Stimulated activated CD8-positive, alpha-beta memory T cell treated with anti-CD3 and anti-CD28 coated beads, Interleukin-15, amount 100 ng/mL, for 1 hour (primary cell): Measurements from ENCODE around the gene PTPRD.
"Not testable (repeated sequence)": the region's sequence is repeated elsewhere in the genome, so short reads cannot be mapped to it uniquely, and the experiment has no call there.

Source experiments
- DNase-seq: peaks from one replicate; pipeline ENCODE4 v3.0.0-alpha.2; 2020; ENCODE audit warnings: low read depth

PTPRD gene

DNA sequence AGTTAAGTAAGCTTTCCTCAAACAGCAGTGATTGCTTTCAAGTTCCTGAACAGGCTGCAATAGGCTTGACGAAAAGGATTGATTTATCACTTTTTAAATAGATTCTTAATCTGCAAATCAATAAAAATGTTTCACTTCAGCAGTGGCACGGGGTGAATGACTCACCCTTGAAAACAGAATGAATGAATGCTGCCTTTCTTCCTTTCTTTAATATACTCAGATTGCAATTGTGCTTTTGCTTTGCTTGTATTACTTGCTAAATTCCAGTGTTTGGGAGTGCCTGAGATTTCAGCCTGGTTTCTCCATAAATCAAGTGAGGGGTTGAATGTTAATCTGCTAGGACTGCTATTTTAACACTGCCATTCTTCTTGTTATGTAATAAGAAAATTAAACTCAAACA is 1293.8 kb downstream of the PTPRD start:
- DNase-seq, result no peak

DNA sequence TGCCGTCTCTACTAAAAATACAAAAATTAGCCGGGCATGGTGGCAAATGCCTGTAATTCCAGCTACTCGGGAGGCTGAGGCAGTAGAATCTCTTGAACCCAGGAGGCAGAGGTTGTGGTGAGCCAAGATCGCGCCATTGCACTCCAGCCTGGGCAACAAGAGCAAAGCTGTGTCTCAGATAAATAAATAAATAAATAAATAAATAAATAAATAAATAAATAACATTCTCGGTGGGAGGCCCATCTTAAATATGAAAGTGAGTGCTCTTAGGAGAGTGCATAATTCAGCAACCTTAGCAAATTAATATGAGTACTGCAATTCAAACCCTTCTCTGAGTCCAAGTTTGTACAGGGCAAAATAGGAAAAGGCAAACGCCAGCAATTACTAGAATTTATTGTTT is 1302.1 kb downstream of the PTPRD start:
- not testable (repeated sequence) for DNase-seq

DNA sequence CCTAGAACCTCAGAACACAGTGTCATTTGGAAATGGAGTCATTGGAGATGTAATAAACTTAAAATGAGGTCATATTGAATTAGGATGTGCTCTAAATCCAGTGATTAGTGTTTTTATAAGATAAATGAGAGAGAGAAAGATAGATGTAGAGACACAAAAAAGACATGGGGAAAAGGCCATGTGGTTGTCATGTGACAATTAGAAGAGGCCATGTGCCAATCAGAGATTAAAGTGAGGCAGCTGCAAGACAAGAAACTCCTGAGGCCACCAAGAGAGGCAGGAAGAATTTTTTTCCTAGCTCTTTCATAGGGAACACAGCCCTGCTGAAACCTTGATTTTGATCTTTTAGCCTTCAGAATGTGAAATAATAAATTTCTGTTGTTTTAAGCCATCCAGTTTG is 1307.2 kb downstream of the PTPRD start:
- no peak for DNase-seq

DNA sequence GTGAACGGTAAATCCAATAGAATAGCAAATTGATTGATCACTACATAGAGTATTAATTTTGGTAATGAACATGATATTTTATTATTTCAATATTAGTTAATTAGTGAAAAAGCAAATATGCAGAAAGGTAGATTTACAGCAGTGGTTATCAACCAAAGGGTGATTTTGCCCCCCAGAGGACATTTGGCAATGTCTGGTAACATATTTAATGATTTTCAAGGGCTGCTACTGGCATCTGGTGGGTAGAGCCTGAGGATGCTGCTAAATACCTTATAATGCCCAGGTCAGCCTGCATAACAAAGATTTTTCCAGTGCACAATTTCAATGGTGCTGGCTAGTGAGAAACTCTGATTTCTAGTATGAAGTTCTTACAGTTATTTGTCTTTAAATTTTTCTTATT is 1313.7 kb downstream of the PTPRD start:
- no peak for DNase-seq

DNA sequence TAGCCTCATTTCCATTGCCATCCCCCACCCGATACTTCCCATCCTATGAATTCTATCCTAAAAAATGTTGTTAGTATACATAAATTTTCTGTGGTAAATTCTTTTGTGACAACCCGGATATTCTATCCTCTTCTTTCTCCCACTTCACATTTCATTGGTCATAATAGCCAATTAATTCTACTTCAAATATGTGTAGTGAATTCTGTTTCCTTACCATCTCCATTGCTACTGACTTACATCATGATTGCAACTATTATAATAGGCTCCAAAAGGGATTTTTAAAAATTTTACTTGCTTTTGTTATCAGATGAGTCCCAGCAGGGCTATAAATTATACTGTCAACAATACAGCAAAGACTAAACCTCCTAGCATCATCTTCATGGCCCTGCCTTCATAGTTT is 1326.8 kb downstream of the PTPRD start:
- no peak for DNase-seq

GRCh38 chr9:9284201-9284600 is 1328.6 kb downstream of the PTPRD start:
- no peak for DNase-seq

DNA sequence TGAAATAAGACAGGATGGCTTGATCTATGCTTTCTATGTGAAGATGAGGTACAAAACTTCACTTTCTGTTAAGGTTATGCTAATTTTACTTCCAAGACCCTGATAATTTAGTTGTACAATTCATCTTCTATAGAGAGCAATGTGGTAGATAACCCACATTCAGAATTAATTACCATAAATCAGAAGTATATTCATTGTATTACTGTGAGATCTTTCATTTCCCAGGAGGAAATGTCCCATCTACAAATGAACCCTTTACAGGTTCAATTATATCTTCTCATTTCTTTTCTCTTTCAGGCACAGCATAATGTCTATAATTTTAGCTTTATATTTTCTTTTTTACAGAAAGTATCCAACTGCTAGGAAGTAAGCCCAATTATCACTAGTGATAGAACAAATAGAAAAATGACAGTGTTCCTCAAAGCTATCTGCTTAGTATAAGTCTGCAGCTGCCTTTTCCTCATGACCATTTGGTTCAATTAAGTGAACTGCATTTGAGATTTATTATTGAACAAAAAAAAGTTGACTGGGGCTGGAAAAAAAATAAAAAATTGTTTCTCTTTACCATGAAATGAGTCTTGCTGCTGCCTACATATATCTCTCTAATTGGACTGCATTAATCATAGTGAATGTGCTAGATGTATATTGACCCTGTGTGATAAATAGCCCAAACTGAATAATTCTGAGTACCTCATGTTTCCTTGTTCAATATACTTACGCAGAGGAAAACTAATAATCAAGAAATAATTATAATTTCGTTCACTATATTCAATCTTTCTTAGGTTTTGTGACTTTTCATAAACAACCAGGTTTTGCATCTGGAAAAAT is 1329.4 kb downstream of the PTPRD start:
- DNase-seq, result no peak

DNA sequence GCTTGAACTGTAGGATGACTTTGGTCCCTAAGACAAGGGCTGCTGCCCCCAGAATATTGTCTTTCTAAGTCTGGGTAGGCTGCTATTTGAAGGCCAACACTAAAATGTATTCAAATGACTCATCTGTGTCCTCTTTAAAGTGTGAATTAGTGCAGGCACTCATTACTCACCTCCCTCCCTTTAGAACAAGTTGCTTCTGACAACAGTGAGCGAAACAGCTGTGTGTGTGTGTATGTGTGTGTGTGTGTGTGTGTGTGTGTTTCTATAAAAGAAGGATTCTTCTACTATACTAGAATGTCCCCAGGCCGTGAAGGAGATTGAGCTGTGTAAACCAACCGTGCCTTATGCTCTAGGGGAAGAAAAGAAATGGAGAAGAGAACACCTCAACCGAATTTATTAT is 1337.2 kb downstream of the PTPRD start:
- no peak for DNase-seq

DNA sequence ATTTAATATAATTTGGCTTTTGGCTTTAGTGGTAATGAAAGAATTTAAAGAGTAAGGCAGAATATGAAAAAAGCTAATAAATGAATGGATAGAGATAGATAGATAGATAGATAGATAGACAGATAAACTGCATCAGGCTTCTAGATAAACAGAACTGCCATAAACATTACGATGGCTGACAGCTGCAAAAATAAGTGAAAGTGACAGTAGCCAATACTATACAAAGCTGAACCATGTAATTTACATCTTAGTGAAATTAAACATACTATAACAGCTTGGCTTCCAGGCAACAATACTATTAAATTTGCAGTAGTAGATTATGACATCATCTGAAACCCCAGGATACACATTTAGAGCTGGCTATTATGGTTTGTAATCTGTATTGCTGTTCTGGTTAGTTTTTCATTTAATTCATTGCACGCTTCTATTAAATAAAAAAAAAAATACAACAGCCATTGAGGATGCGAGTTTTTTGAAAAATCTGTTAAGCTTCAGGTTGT is 1354.8 kb downstream of the PTPRD start:
- no peak for DNase-seq

DNA sequence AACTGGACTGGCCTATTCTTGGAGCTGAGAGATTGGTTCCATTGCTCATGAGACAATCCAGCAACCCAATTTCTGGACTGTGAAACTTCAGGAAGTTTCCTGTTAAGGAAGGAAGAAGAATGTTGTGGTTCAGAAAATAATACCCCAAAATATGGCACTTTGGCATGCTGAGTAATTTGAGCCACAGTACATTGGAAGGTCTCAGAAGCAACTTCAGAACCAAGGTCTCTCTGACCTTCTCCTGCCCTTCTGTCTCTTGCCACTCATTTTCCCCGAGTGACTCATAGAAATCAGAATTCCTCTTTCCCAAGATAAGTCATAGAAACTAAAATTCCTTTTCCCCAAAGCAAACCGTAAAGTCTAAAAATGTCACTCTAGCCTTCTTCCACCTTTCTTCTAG is 1366.1 kb downstream of the PTPRD start:
- no peak for DNase-seq

DNA sequence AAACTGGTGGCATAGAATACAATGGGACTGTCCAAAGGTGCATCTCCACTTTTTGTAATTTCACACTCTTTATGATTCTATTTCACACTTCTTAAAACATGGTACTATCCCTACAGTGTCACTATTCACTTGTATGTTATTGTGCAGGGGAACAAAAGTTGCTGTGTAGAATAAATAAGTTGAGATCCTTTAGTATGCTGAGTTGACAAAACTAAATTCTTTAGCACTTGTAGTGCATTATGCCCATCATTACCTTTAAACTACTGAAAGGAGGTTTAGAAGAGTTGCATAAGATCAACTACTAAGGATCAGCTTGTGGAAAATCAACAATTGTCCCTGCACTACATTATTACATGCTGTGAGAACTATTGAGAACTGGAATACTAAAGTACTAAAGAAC is 1380.9 kb downstream of the PTPRD start:
- no peak for DNase-seq

GRCh38 chr9:9229269-9229668 is 1383.5 kb downstream of the PTPRD start:
- DNase-seq, result no peak

DNA sequence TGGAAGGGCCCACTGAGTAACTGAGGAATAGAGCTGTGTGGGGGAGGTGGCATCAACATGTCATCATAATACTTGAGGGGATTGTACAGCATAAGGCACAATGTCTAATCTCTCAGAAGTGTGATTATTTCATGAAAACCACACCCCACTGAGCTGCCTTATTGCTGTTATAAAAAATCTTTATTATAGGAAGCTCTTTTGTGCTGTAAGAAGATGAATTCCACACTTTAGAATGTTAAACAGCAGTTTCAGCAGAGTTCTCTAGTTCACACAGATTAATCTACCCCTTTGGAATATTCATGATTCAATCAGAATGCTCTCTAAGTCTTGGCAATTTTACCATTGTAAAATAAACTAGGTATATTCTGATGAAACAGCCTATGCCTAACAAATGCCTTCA is 1389.6 kb downstream of the PTPRD start:
- no peak for DNase-seq

- no peak for DNase-seq
Observed at GRCh38 chr9:9222730-9223129, 1390.1 kb downstream of the PTPRD start.

DNA sequence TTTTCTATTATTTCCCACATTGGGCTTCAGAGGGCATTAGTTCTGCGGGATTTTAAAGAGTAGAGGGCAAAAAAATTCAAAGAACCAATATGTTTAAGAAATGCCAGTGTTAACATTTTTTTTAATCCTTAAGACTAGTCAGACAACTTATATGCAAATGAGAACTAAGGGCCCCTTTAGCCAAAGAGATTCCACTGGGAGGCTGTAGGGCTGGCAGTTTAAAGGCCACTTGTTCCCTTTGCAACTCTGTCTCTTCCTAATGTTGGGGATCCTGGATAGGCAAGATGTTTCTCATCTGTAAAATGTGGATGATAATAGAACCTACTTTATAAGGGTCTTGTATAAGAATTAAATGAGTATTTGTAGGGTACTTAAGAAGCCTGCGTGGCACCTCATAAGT is 1395.9 kb downstream of the PTPRD start:
- no peak for DNase-seq

DNA sequence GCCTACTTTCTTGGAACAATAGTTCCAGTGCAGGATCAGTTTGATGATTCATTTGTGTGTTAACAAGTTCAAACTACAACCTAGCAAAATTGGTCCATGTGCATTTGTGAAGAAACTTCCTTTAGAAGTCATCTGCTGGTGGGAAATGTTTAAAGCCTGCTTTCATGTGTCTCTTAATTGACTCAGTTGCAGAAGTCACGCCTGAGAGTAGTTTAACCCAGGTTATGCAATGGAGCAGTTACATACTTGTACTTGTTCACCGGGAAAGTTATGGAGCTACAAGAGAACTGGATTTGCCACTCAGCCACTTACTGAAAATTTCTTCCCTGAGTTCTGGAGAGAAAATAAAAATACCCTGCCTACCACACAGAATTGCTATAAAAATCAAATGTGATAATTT is 1397.8 kb downstream of the PTPRD start:
- DNase-seq, result no peak

DNA sequence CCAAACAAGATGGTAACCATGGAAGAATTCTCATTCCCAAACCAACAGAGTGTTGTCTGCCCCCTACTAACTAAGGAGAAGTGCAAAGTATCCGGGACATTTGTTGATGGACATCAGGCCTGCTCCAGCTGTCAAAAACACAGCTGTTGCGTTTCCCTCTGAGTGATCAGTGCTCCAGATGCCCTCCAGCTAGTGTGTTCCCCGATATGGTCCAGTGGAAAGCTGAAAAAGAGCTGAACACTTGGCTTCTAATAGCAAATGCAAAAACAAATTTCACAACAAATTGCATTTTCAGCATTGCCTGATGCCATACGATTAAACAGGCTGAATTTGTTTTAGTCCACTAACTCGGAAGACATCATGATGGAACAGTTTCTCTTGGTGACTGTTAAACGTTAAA is 1398.7 kb downstream of the PTPRD start:
- DNase-seq, result no peak

DNA sequence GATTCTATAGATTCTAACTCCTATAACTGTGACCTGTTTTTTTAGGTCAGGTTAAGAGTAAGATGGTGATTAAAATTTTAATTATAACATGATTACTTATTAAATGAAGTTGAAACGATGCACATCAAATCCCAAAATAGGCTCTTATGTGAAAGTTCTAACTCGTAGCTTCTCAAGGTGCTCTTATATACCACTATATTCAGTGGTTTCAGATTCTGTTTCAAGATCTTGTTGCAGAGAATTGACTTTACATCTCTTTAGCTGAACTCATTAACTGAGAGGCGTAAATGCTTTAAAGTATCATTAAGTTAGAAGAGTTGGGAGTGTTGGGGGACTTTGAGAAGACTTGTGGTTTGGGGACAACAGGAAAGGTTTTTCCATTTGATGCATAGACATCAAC is 1399.8 kb downstream of the PTPRD start:
- no peak for DNase-seq

- no peak for DNase-seq
Observed at GRCh38 chr9:9202276-9202675, 1410.5 kb downstream of the PTPRD start.

DNA sequence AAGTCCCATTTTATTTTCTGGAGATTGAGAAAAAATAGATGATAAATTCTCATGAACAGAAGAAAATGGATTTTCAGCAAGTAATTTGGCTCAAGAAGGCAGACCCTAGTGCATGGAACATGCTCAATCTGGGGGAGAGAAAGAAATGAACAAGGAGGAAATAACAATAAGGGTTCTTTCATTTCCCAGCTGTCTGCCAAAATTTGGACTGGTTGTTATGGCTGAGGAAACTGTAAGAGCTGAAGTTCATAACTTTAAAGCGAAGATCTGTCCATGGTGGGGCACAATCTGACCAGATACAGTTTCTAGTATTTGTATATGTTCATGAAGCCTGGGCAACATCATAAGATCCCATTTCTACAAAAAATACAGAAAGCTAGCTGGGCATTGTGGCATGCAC is 1426.7 kb downstream of the PTPRD start:
- no peak for DNase-seq

GRCh38 chr9:9182431-9182830 is 1430.4 kb downstream of the PTPRD start:
- no peak for DNase-seq

GRCh38 chr9:9177081-9177480 is 1435.7 kb downstream of the PTPRD start:
- no peak for DNase-seq

DNA sequence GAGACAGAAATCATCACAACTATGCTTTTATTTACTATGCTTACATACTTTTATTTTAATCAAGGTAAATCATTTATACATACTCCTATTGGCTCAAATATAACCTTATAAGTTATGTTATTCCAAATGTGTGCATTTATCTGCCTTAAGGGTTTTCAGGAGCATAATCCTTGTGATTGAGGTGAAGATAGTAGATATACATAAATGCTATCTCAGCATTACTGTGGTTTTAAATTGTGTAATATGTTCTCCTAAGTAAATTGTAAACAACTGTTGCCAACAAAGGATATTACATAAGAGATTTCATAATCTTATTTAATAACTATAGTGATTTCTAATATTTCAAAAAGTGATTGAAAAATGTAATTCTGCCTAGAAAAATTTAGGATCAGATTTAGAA is 1438.4 kb downstream of the PTPRD start:
- DNase-seq, result no peak

GRCh38 chr9:9173264-9173663 is 1439.5 kb downstream of the PTPRD start:
- no peak for DNase-seq
